GM12872 (cell line): ENCODE results near the gene MTG1.

ENCODE experiments used
- CTCF ChIP-seq: IDR thresholded peaks from 3 replicates; pipeline ENCODE4 v1.5.1; 2011; ENCODE audit warnings: low read depth, mild to moderate bottlenecking, low read length, moderate library complexity; ENCODE audit not compliant: insufficient read depth

Gene MTG1

GRCh38 chr10:133385214-133385613, 8.7 kb upstream of the MTG1 start:
- no peak for TF ChIP-seq CTCF

GRCh38 chr10:133388236-133388972, 5.6 kb upstream of the MTG1 start:
- TF ChIP-seq CTCF, result no peak

DNA sequence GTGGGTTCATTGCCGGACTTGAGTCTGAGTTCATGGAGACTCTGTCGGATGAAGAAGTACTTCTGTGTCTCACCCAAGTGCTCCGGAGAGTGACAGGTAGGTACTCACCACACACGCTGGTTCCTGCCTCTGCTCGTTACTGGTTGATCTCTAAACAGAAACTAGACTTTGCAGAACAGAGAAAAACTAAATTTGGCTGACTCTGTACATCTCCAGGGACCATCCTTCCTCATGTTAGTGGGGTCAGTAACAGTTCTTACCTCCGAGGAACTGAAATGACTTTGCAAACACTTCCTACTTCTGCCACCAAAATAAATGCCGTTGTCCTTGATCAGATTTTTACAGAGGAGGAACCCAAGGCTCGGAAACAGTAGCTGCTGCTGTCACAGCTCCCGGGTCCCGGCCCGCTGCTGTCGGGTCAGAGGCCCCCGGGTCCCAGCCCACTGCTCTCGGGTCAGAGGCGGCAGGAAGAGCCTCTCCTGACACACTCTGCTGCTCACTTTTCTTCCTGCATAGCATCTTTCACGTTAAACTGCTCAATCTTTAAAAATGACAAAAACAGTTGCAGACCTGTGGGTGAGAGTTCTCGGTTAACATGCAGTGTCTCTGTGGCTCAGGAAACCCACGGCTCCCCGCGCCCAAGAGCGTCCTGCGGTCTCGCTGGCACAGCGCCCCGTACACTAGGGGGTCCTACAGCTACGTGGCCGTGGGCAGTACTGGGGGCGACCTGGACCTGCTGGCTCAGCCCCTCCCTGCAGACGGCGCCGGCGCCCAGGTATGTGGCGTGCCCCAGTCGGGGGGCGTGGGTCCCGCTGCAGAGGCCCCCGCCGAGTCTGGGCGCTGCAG, 4.8 kb upstream of the MTG1 start:
- no peak for TF ChIP-seq CTCF

DNA sequence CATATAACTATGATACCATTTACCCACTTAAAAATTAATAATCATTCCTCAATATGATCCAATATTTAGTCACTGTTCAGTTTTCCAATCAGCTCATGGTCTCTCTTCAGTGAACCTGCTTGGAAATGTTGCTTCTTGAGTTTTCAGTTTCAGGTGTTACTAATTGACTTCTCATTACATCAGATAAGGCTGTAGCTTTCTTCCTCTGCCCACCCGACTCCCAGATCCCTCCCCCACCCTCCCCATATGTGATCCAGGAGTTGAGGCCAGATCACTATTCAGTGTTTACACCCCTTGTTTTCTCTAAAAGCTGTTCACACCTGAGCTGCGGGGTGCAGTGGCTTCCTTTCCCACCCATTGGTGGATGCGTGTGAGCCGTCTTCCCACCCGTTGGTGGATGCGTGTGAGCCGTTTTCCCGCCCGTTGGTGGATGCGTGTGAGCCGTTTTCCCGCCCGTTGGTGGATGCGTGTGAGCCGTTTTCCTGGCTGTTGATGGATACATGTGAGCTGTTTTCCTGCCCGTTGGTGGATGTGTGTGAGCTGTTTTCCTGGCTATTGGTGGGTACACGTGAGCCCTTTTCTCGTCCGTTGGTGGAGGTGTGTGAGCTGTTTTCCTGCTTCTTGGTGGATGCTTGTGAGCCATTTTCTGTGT, 3.2 kb upstream of the MTG1 start:
- TF ChIP-seq CTCF, result no peak

DNA sequence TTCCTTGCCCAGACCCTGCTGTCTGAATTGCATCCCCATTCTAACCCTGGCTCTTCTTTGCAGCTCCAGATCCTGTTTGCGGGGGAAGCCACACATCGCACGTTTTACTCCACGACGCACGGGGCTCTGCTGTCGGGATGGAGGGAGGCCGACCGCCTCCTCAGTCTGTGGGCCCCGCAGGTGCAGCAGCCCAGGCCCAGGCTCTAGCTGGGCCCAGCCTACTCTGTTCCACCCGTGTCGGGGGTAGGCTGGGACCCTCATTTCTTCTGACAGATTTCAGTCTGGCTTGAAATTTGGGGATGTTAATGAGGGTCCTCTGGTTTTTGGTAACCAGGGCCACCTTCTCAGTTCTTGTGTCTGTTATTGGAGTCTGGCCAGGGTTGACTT, 2.7 kb upstream of the MTG1 start:
- TF ChIP-seq CTCF, result no peak

DNA sequence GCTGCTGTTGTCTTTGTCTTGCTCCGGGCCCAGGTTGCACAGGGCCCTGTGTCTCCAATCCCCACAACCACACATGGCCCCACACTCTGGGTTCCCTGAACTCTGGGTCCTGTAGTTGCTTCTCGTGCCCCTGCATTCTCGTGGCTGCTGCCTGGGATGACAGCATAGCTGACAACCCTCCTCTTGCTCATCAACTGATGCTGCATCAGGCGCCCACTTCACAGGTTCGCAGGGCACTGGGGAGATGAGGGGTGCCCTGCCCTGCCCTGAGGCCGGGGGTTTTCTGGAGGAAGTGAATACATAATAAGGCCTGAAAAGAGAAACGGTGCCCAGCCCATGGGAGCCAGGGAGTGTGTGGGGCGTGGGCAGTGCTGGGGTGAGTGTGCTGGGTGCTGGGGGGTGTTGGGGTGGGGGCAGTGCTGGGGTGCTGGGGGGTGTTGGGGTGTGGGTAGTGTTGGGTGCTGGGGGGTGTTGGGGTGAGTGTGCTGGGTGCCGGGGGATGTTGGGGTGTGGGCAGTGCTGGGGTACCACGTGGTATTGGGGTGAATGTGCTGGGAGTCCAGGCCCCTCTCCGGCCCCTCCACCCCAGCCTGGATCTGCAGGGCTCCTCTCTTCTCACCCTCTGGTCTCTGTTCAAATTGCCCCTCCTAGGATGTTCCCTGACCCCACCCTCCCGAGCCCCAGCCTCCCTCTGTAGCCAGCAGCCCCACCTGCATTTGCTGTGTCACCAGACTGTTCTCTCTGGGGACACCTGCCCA, 2.0 kb upstream of the MTG1 start:
- TF ChIP-seq CTCF, result no peak
